AG04450 (cell line): ENCODE results near the gene IRGQ. TPM values are rescaled to one million over a fixed set of nuclear protein-coding genes. Genes with fewer than 3 reads are reported as not detected.

ENCODE experiments used
- CTCF ChIA-PET: fragments of 300-600, 350-600 bp; formaldehyde crosslinking; extraction: SDS; loops from one replicate; lab custom pipeline; 2022; ENCODE audit warnings: antibody characterized with exemption, inconsistent platforms; lab: Charles Lee
- POLR2A ChIA-PET: fragments of 350-600 bp; formaldehyde crosslinking; extraction: SDS; loops from one replicate; lab custom pipeline; 2021; ENCODE audit warnings: antibody characterized with exemption, inconsistent platforms; lab: Yijun Ruan, JAX
- DNase-seq: peaks from one replicate; pipeline ENCODE4 v3.0.0-alpha.2; 2011; ENCODE audit warnings: low read depth, low spot score
- H3K27ac ChIP-seq: one replicate; pipeline ENCODE4 v1.5.1; 2012; ENCODE audit warnings: low read depth, low read length, control low read depth
- H3K27me3 ChIP-seq: one replicate; pipeline ENCODE4 v1.6.0; 2012; ENCODE audit warnings: low read length; ENCODE audit not compliant: control insufficient read depth, insufficient read depth
- H3K4me3 ChIP-seq: 2 replicates; pipeline ENCODE4 v1.5.1; 2011; ENCODE audit warnings: mild to moderate bottlenecking, low read depth, low read length, control low read depth
- H3K9me3 ChIP-seq: 2 replicates; pipeline ENCODE4 v1.5.1; 2012; ENCODE audit warnings: low read length; ENCODE audit not compliant: control insufficient read depth, insufficient read depth
- CTCF ChIP-seq: IDR thresholded peaks from 2 replicates; pipeline ENCODE4 v1.5.1; 2011; ENCODE audit warnings: low read depth, low read length, control low read depth, inconsistent platforms
- polyA plus RNA-seq: library from polyadenylated mRNA; depleted of rRNA; stranded (reverse); fragments of >200 nt; gene quantifications from 2 replicates; pipeline ENCODE4 v1.2.3, GENCODE V29; 2011

The IRGQ gene
- polyA plus RNA-seq, 1 experiment = 11.2 TPM

DNA sequence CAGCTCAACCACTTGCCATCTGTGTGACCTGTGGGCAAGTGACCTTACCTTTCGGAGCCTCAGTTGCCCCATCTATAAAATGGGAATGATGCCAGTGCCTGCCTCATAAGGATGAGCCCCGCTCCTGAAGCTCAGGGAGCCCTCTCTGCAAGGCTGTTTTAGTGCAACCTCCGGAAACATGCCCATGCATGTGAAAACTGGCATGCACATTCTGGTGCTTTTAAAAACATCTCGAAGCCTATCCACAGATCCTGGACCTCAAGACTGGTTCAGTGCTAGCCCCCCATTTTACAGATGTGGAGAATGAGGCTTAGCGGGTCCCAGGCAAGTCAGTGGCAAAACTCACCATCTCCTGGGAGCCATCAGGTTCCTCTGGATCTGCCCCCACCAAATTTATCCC is 38.1 kb upstream of the IRGQ start:
- H3K9me3 ChIP-seq = no peaks in the 10 kb centered on the region
- no peak overlapping the region for H3K27ac ChIP-seq
- no peak overlapping the region for H3K4me3 ChIP-seq
- CTCF ChIA-PET = no interaction called here
- TF ChIP-seq CTCF = no peak
- POLR2A ChIA-PET = interaction anchor here (1.4 kb wide), 1 partner anchor 35 kb away, joined by 5 read pairs; no protein-coding TSS in a partner anchor
- peaks cover 29% of the 10 kb centered on the region for H3K27me3 ChIP-seq
- DNase-seq = no peak

- Histone ChIP-seq H3K9me3 (no peaks in the 10 kb centered on the region), H3K27ac (no peak overlapping the region), H3K4me3 (no peak overlapping the region), H3K27me3 (peaks cover 24% of the 10 kb centered on the region)
- no peak for DNase-seq
- CTCF ChIA-PET = no interaction called here
- TF ChIP-seq CTCF = no peak
- POLR2A ChIA-PET = no interaction called here
Measured at GRCh38 chr19:43633520-43633919, 37.6 kb upstream of the IRGQ start.

GRCh38 chr19:43631491-43631890 is 35.6 kb upstream of the IRGQ start:
- POLR2A ChIA-PET = no interaction called here
- Histone ChIP-seq H3K27ac (no peak overlapping the region), H3K4me3 (no peak overlapping the region), H3K9me3 (no peaks in the 10 kb centered on the region; the same call in 1 of the 2 replicates), H3K27me3 (peaks cover 16% of the 10 kb centered on the region)
- no peak for DNase-seq
- CTCF ChIA-PET = no interaction called here
- no peak for TF ChIP-seq CTCF

DNA sequence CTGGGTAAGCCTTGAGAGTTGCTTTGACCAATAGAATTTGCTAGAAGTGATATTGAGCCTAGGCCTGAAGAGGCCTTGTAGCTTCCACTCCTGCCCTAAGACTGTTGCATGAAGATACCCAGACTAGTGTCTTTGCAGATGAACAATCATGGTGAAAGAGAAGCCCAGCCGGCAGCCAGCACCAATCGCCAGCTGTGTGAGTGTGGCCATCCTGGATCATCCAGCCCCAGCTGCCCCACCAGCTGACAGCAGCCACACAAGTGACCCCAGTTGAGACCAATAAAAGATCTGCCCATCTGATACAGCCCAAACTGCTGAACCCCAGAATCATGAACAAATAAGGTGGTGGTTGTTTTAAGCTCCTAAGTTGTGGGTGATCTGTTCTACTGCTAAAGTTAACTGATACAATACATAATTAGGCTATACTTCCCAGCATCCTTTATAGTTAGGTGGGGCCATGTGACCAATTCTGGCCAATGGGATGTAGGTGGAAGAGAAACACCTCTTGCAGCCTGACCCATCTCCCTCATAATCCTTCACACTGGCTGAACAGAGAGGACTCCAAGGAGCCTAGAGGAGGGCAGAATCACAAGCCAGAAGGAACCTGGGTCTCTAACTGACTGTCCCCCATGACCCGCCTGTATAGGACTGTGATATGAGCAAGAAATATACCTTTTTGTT is 32.9 kb upstream of the IRGQ start:
- POLR2A ChIA-PET = no interaction called here
- CTCF ChIA-PET = no interaction called here
- DNase-seq = no peak
- Histone ChIP-seq H3K27ac (no peak overlapping the region), H3K4me3 (no peak overlapping the region), H3K9me3 (peaks cover 5% of the 10 kb centered on the region; the same call in 1 of the 2 replicates), H3K27me3 (peaks cover 8% of the 10 kb centered on the region)
- TF ChIP-seq CTCF = no peak

GRCh38 chr19:43626838-43627237 is 30.9 kb upstream of the IRGQ start:
- H3K27ac ChIP-seq = no peak overlapping the region
- H3K4me3 ChIP-seq = no peak overlapping the region
- ChIA-PET CTCF (no interaction called here), POLR2A (interaction anchor here (0.5 kb wide), 1 partner anchor 83 kb away, joined by 4 read pairs; no protein-coding TSS in a partner anchor)
- no peak for DNase-seq
- peaks cover 5% of the 10 kb centered on the region; the same call in 1 of the 2 replicates for H3K9me3 ChIP-seq
- no peak for TF ChIP-seq CTCF
- H3K27me3 ChIP-seq = peaks cover 3% of the 10 kb centered on the region
